HEK293 (cell line): ENCODE data around the gene RNU7-1.

Experiments used
- CTCF ChIA-PET: fragments of 350-600 bp; formaldehyde crosslinking; extraction: SDS; loops from one replicate; lab custom pipeline; 2021; ENCODE audit warnings: antibody characterized with exemption; lab: Yijun Ruan, JAX
- POLR2A ChIA-PET: fragments of 300-600 bp; formaldehyde crosslinking; extraction: SDS; loops from one replicate; lab custom pipeline; 2020; ENCODE audit warnings: antibody characterized with exemption, inconsistent platforms; lab: Yijun Ruan, JAX
- H3K27ac ChIP-seq: fragments of 200-500 bp; sonication (Bioruptor generic); 2 replicates; pipeline ENCODE4 v1.5.1; 2014; ENCODE audit warnings: low read depth, low read length, control low read depth, inconsistent platforms; ENCODE audit errors: extremely low read depth
- H3K36me3 ChIP-seq, 2 experiments: fragments of 200-500 bp in 1 of 2; sonication (Bioruptor generic) in 1 of 2; 1 replicate in 1 of 2; 2 replicates in 1 of 2; pipeline ENCODE4 v1.5.1; 2014 to 2017; ENCODE audit warnings: inconsistent platforms in 2 of 2, low read length in 2 of 2; ENCODE audit not compliant: control insufficient read depth in 2 of 2, insufficient read depth in 1 of 2
- H3K4me1 ChIP-seq: fragments of 200-500 bp; sonication (Bioruptor generic); 2 replicates; pipeline ENCODE4 v1.5.1; 2014; ENCODE audit warnings: mild to moderate bottlenecking, low read length, inconsistent platforms; ENCODE audit not compliant: control insufficient read depth, insufficient read depth
- H3K4me3 ChIP-seq: 2 replicates; pipeline ENCODE4 v1.5.1; 2011; ENCODE audit warnings: low read depth, mild to moderate bottlenecking, control low read depth, low read length, moderate library complexity
- H3K9me3 ChIP-seq: fragments of 200-500 bp; sonication (Bioruptor generic); 2 replicates; pipeline ENCODE4 v1.5.1; 2014; ENCODE audit warnings: low read depth, low read length, inconsistent platforms; ENCODE audit not compliant: control insufficient read depth, insufficient read depth
- EGR2 ChIP-seq: fragments of 450-650 bp; formaldehyde crosslinking; IDR thresholded peaks from 2 replicates; pipeline ENCODE4 v1.5.1; 2016; ENCODE audit warnings: low read depth, missing biosample characterization, missing genetic modification characterization
- GLIS1 ChIP-seq: fragments of 450-650 bp; formaldehyde crosslinking; IDR thresholded peaks from 2 replicates; pipeline ENCODE4 v1.5.1; 2016; ENCODE audit warnings: missing biosample characterization, missing genetic modification characterization
- KLF16 ChIP-seq: fragments of 450-650 bp; formaldehyde crosslinking; IDR thresholded peaks from 2 replicates; pipeline ENCODE4 v1.5.1; 2017; ENCODE audit warnings: missing biosample characterization, missing genetic modification characterization
- MYNN ChIP-seq: fragments of 450-650 bp; formaldehyde crosslinking; IDR thresholded peaks from 2 replicates; pipeline ENCODE4 v1.5.1; 2016; ENCODE audit warnings: missing biosample characterization, missing genetic modification characterization, borderline replicate concordance
- PRDM1 ChIP-seq: fragments of 450-650 bp; formaldehyde crosslinking; IDR thresholded peaks from 2 replicates; pipeline ENCODE4; 2016; ENCODE audit warnings: missing biosample characterization, missing genetic modification characterization
- ZBTB21 ChIP-seq: fragments of 450-650 bp; formaldehyde crosslinking; IDR thresholded peaks from 2 replicates; pipeline ENCODE4 v1.5.1; 2017; ENCODE audit warnings: missing biosample characterization, missing genetic modification characterization
- ZEB2 ChIP-seq: fragments of 450-650 bp; formaldehyde crosslinking; IDR thresholded peaks from 2 replicates; pipeline ENCODE4 v1.5.1; 2016; ENCODE audit warnings: missing biosample characterization, missing genetic modification characterization
- ZFP37 ChIP-seq: fragments of 450-650 bp; formaldehyde crosslinking; IDR thresholded peaks from 2 replicates; pipeline ENCODE4 v1.5.1; 2016; ENCODE audit warnings: missing biosample characterization, missing genetic modification characterization
- ZNF133 ChIP-seq: fragments of 450-650 bp; formaldehyde crosslinking; IDR thresholded peaks from 2 replicates; pipeline ENCODE4 v1.5.1; 2016; ENCODE audit warnings: missing biosample characterization, missing genetic modification characterization
- ZNF157 ChIP-seq: fragments of 450-650 bp; formaldehyde crosslinking; IDR thresholded peaks from 2 replicates; pipeline ENCODE4 v1.5.1; 2016; ENCODE audit warnings: missing biosample characterization, missing genetic modification characterization
- ZNF184 ChIP-seq: fragments of 450-650 bp; IDR thresholded peaks from 2 replicates; pipeline ENCODE4 v1.5.1; 2018; ENCODE audit warnings: missing biosample characterization, mild to moderate bottlenecking, missing genetic modification characterization
- ZNF202 ChIP-seq: fragments of 450-650 bp; formaldehyde crosslinking; IDR thresholded peaks from 2 replicates; pipeline ENCODE4 v1.5.1; 2016; ENCODE audit warnings: missing biosample characterization, missing genetic modification characterization, borderline replicate concordance
- ZNF239 ChIP-seq: fragments of 450-650 bp; formaldehyde crosslinking; IDR thresholded peaks from 2 replicates; pipeline ENCODE4 v1.5.1; 2016; ENCODE audit warnings: missing biosample characterization, missing genetic modification characterization
- ZNF24 ChIP-seq: fragments of 450-650 bp; formaldehyde crosslinking; IDR thresholded peaks from 2 replicates; pipeline ENCODE4 v1.5.1; 2016; ENCODE audit warnings: missing biosample characterization, missing genetic modification characterization
- ZNF324 ChIP-seq: fragments of 450-650 bp; formaldehyde crosslinking; IDR thresholded peaks from 2 replicates; pipeline ENCODE4 v1.5.1; 2016; ENCODE audit warnings: missing biosample characterization, missing genetic modification characterization
- ZNF366 ChIP-seq: fragments of 450-650 bp; formaldehyde crosslinking; conservative IDR thresholded peaks from 2 replicates; pipeline ENCODE4 v1.5.1; 2016; ENCODE audit warnings: missing biosample characterization, missing genetic modification characterization
- ZNF423 ChIP-seq: fragments of 450-650 bp; formaldehyde crosslinking; IDR thresholded peaks from 2 replicates; pipeline ENCODE4 v1.5.1; 2016; ENCODE audit warnings: missing biosample characterization, missing genetic modification characterization
- ZNF48 ChIP-seq: fragments of 450-650 bp; formaldehyde crosslinking; IDR thresholded peaks from 2 replicates; pipeline ENCODE4 v1.5.1; 2016; ENCODE audit warnings: missing biosample characterization, missing genetic modification characterization
- ZNF501 ChIP-seq: fragments of 450-650 bp; formaldehyde crosslinking; IDR thresholded peaks from 2 replicates; pipeline ENCODE4 v1.5.1; 2016; ENCODE audit warnings: missing biosample characterization, missing genetic modification characterization
- ZNF548 ChIP-seq: fragments of 450-650 bp; formaldehyde crosslinking; IDR thresholded peaks from 2 replicates; pipeline ENCODE4 v1.5.1; 2016; ENCODE audit warnings: missing biosample characterization, missing genetic modification characterization
- ZNF561 ChIP-seq: fragments of 450-650 bp; IDR thresholded peaks from 2 replicates; pipeline ENCODE4 v1.5.1; 2018; ENCODE audit warnings: missing biosample characterization, missing genetic modification characterization, borderline replicate concordance
- ZNF596 ChIP-seq: fragments of 450-650 bp; IDR thresholded peaks from 2 replicates; pipeline ENCODE4 v1.5.0; 2018; ENCODE audit warnings: missing biosample characterization, mild to moderate bottlenecking, missing genetic modification characterization, moderate library complexity
- ZNF658 ChIP-seq: fragments of 450-650 bp; formaldehyde crosslinking; IDR thresholded peaks from 2 replicates; pipeline ENCODE4; 2016; ENCODE audit warnings: missing biosample characterization, missing genetic modification characterization
- ZSCAN23 ChIP-seq: fragments of 450-650 bp; formaldehyde crosslinking; IDR thresholded peaks from 2 replicates; pipeline ENCODE4 v1.5.1; 2016; ENCODE audit warnings: missing biosample characterization, missing genetic modification characterization
- TF ChIP-seq, protein P1 (sequence below): fragments of 450-650 bp; formaldehyde crosslinking; IDR thresholded peaks from 2 replicates; pipeline ENCODE4 v1.5.1; 2016; ENCODE audit warnings: missing biosample characterization, missing genetic modification characterization
- TF ChIP-seq, protein P2 (sequence below): fragments of 450-650 bp; formaldehyde crosslinking; IDR thresholded peaks from 2 replicates; pipeline ENCODE4 v1.5.0; 2017; ENCODE audit warnings: missing biosample characterization, missing genetic modification characterization, borderline replicate concordance
- TF ChIP-seq, protein P3 (sequence below): fragments of 450-650 bp; formaldehyde crosslinking; IDR thresholded peaks from 2 replicates; pipeline ENCODE4 v1.5.1; 2016; ENCODE audit warnings: missing biosample characterization, missing genetic modification characterization, borderline replicate concordance
- TF ChIP-seq, protein P4 (sequence below): fragments of 450-650 bp; formaldehyde crosslinking; IDR thresholded peaks from 2 replicates; pipeline ENCODE4 v1.5.1; 2016; ENCODE audit warnings: missing biosample characterization, missing genetic modification characterization

RNU7-1 gene

DNA sequence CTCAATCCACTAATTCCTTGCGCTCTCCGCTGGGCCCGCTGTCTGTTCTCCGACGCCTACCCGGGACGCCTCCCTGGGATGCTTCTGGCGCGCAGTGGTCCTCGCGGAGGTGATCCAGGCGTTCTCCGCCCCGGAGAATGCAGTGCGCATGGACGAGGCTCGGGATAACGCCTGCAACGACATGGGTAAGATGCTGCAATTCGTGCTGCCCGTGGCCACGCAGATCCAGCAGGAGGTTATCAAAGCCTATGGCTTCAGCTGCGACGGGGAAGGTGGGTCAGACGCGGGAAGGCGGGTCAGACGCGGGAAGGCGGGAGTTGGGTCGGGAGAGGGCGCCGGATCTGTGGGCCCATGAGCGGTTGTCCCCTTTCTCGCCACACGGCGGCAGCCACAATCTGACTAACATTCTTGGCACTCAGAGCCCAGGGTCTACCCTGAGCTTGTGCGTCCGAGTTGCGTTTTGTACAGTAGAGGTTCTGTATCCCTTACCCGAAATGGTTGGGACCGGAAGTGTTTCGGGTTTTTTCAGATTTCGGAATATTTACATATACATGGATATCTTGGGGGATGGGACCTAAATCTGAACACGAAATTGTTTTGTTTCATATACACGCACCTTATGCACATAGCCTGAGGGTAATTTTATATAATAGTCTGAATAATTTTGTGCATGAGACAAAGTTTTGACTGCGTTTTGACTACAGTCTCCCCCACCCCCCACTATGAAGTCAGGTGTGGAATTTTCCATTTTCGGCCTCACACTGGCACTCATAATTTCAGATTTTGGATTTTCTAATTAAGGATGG is 968 bp downstream of the RNU7-1 start:
- Histone ChIP-seq H3K9me3 (no peaks in the 10 kb centered on the region), H3K4me1 (peaks cover 14% of the 10 kb centered on the region), H3K4me3 (peak overlapping the region; percentile 61), H3K27ac (peak overlapping the region; percentile 87), H3K36me3 (peaks cover 3 to 30% of the 10 kb centered on the region in 2 experiments; a peak in 2 of 3 replicates)
- ChIA-PET CTCF (interaction anchor here (0.6 to 6.8 kb wide), 27 partner anchors 9 to 956 kb away, joined by 3 to 138 read pairs (median 6); partner anchors contain the start of genes C1R and C1RL), POLR2A (interaction anchor here (0.6 to 4.9 kb wide), 35 partner anchors 10 to 255 kb away, joined by 3 to 99 read pairs (median 5); partner anchors contain the start of genes C1RL, CDCA3, CLSTN3 and COPS7A)
- TF ChIP-seq ZNF202 (no peak), ZNF239 (tag by site-specific recombination) (no peak), ZNF596 (no peak), KLF16 (tag by site-specific recombination) (no peak), ZNF561 (tag by site-specific recombination) (no peak), ZNF324 (tag by site-specific recombination) (0 out of 2 replicates have a peak, but pooled peaks have one; percentile 72), ZNF366 (peak; percentile 91), ZBTB21 (tag by site-specific recombination) (no peak), ZNF184 (tag by site-specific recombination) (no peak), ZEB2 (tag by site-specific recombination) (peak; percentile 97), ZNF548 (tag by site-specific recombination) (peak; percentile 72; the same call in 1 of the 2 replicates), ZNF501 (tag by site-specific recombination) (peak; percentile 79), MYNN (tag by site-specific recombination) (0 out of 2 replicates have a peak, but pooled peaks have one; percentile 30), EGR2 (tag by site-specific recombination) (no peak), ZNF48 (tag by site-specific recombination) (no peak), ZNF133 (tag by site-specific recombination) (no peak), ZNF658 (tag by site-specific recombination) (no peak), ZNF423 (tag by site-specific recombination) (0 out of 2 replicates have a peak, but pooled peaks have one; percentile 33), ZNF157 (tag by site-specific recombination) (no peak), PRDM1 (tag by site-specific recombination) (no peak), ZFP37 (peak; percentile 92), GLIS1 (tag by site-specific recombination) (peak; percentile 80), ZNF24 (tag by site-specific recombination) (peak; percentile 84), ZSCAN23 (tag by site-specific recombination) (no peak)
- TF ChIP-seq, protein P1, sequence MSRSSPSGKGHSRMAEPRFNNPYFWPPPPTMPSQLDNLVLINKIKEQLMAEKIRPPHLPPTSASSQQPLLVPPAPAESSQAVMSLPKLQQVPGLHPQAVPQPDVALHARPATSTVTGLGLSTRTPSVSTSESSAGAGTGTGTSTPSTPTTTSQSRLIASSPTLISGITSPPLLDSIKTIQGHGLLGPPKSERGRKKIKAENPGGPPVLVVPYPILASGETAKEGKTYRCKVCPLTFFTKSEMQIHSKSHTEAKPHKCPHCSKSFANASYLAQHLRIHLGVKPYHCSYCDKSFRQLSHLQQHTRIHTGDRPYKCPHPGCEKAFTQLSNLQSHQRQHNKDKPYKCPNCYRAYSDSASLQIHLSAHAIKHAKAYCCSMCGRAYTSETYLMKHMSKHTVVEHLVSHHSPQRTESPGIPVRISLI = no peak; the same call in 1 of the 2 replicates
- TF ChIP-seq, protein P2, sequence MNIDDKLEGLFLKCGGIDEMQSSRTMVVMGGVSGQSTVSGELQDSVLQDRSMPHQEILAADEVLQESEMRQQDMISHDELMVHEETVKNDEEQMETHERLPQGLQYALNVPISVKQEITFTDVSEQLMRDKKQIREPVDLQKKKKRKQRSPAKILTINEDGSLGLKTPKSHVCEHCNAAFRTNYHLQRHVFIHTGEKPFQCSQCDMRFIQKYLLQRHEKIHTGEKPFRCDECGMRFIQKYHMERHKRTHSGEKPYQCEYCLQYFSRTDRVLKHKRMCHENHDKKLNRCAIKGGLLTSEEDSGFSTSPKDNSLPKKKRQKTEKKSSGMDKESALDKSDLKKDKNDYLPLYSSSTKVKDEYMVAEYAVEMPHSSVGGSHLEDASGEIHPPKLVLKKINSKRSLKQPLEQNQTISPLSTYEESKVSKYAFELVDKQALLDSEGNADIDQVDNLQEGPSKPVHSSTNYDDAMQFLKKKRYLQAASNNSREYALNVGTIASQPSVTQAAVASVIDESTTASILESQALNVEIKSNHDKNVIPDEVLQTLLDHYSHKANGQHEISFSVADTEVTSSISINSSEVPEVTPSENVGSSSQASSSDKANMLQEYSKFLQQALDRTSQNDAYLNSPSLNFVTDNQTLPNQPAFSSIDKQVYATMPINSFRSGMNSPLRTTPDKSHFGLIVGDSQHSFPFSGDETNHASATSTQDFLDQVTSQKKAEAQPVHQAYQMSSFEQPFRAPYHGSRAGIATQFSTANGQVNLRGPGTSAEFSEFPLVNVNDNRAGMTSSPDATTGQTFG (tag by site-specific recombination) = no peak; the same call in 1 of the 2 replicates
- TF ChIP-seq, protein P3, sequence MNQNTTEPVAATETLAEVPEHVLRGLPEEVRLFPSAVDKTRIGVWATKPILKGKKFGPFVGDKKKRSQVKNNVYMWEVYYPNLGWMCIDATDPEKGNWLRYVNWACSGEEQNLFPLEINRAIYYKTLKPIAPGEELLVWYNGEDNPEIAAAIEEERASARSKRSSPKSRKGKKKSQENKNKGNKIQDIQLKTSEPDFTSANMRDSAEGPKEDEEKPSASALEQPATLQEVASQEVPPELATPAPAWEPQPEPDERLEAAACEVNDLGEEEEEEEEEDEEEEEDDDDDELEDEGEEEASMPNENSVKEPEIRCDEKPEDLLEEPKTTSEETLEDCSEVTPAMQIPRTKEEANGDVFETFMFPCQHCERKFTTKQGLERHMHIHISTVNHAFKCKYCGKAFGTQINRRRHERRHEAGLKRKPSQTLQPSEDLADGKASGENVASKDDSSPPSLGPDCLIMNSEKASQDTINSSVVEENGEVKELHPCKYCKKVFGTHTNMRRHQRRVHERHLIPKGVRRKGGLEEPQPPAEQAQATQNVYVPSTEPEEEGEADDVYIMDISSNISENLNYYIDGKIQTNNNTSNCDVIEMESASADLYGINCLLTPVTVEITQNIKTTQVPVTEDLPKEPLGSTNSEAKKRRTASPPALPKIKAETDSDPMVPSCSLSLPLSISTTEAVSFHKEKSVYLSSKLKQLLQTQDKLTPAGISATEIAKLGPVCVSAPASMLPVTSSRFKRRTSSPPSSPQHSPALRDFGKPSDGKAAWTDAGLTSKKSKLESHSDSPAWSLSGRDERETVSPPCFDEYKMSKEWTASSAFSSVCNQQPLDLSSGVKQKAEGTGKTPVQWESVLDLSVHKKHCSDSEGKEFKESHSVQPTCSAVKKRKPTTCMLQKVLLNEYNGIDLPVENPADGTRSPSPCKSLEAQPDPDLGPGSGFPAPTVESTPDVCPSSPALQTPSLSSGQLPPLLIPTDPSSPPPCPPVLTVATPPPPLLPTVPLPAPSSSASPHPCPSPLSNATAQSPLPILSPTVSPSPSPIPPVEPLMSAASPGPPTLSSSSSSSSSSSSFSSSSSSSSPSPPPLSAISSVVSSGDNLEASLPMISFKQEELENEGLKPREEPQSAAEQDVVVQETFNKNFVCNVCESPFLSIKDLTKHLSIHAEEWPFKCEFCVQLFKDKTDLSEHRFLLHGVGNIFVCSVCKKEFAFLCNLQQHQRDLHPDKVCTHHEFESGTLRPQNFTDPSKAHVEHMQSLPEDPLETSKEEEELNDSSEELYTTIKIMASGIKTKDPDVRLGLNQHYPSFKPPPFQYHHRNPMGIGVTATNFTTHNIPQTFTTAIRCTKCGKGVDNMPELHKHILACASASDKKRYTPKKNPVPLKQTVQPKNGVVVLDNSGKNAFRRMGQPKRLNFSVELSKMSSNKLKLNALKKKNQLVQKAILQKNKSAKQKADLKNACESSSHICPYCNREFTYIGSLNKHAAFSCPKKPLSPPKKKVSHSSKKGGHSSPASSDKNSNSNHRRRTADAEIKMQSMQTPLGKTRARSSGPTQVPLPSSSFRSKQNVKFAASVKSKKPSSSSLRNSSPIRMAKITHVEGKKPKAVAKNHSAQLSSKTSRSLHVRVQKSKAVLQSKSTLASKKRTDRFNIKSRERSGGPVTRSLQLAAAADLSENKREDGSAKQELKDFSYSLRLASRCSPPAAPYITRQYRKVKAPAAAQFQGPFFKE = peak; percentile 97; the same call in 1 of the 2 replicates
- TF ChIP-seq, protein P4, sequence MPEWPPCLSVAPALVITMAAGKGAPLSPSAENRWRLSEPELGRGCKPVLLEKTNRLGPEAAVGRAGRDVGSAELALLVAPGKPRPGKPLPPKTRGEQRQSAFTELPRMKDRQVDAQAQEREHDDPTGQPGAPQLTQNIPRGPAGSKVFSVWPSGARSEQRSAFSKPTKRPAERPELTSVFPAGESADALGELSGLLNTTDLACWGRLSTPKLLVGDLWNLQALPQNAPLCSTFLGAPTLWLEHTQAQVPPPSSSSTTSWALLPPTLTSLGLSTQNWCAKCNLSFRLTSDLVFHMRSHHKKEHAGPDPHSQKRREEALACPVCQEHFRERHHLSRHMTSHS (tag by site-specific recombination) = no peak
